Spleen (tissue), 11 donors: Measurements from ENCODE around the gene SAP30BP. TPM values are rescaled to one million over a fixed set of nuclear protein-coding genes. Genes with fewer than 3 reads are reported as not detected.

Experiments
- DNase-seq: peaks from one replicate; pipeline ENCODE4 v3.0.0-alpha.2; 2020
- H3K27ac ChIP-seq, 8 donors: fragments of 200-600 bp; sonication (generic) in 7 of 8; 1 replicate in 4 of 8; 2 replicates in 4 of 8; pipeline versions ENCODE4 v1.5.0 to v1.8.0; 2016 to 2021; ENCODE audit warnings: inconsistent platforms in 4 of 8, mild to moderate bottlenecking in 4 of 8, moderate library complexity in 1 of 8
- H3K27me3 ChIP-seq, 7 donors: fragments of 200-600 bp; sonication (generic) in 6 of 7; replicated peaks in 1 of 7; 1 replicate in 4 of 7; 2 replicates in 3 of 7; pipeline versions ENCODE4 v1.5.0 to v1.8.0; 2016 to 2021; ENCODE audit warnings: inconsistent platforms in 3 of 7, mild to moderate bottlenecking in 1 of 7
- H3K36me3 ChIP-seq, 6 donors: fragments of 200-600 bp; sonication (generic) in 5 of 6; 1 replicate in 4 of 6; 2 replicates in 2 of 6; pipeline versions ENCODE4 v1.5.0 to v1.8.0; 2016 to 2021; ENCODE audit warnings: inconsistent platforms in 2 of 6
- H3K4me1 ChIP-seq, 6 donors: fragments of 200-600 bp; sonication (generic) in 5 of 6; 1 replicate in 3 of 6; 2 replicates in 3 of 6; pipeline versions ENCODE4 v1.5.0 to v1.8.0; 2016 to 2021; ENCODE audit warnings: inconsistent platforms in 3 of 6
- H3K4me3 ChIP-seq, 8 donors: fragments of 200-600 bp; sonication (generic) in 7 of 8; 1 replicate in 4 of 8; 2 replicates in 4 of 8; pipeline versions ENCODE4 v1.5.0 to v1.8.0; 2016 to 2021; ENCODE audit warnings: inconsistent platforms in 4 of 8, mild to moderate bottlenecking in 4 of 8, moderate library complexity in 2 of 8
- H3K9me3 ChIP-seq, 8 donors: fragments of 200-600 bp; sonication (generic) in 7 of 8; 1 replicate in 4 of 8; 2 replicates in 4 of 8; pipeline versions ENCODE4 v1.5.0 to v1.8.0; 2016 to 2021; ENCODE audit warnings: inconsistent platforms in 4 of 8
- CTCF ChIP-seq, 11 experiments: fragments of 200-600 bp in 7 of 11; fragments of 450-650 bp in 4 of 11; sonication (generic) in 4 of 11; IDR thresholded peaks in 8 of 11; conservative IDR thresholded peaks in 3 of 11; 1 replicate in 7 of 11; 2 replicates in 4 of 11; pipeline versions ENCODE4 v1.4.0 to v1.8.0; 2016 to 2021; ENCODE audit warnings: antibody characterized with exemption in 11 of 11, inconsistent platforms in 4 of 11, mild to moderate bottlenecking in 1 of 11
- POLR2A ChIP-seq, 3 donors: fragments of 450-650 bp; IDR thresholded peaks; one replicate each; pipeline ENCODE4 v1.5.1; 2017; ENCODE audit warnings: antibody characterized with exemption in 3 of 3, mild to moderate bottlenecking in 1 of 3
- POLR2AphosphoS5 ChIP-seq, 3 donors: sonication (generic); formaldehyde crosslinking; IDR thresholded peaks; one replicate each; pipeline ENCODE4 v1.5.1; 2017; ENCODE audit warnings: antibody characterized with exemption in 3 of 3
- WGBS, 5 donors: extraction: QIAGEN DNeasy Blood & Tissue Kit in 3 of 5; methylation state at CpG; one replicate each; pipeline versions ENCODE4 v1.1.5 to v1.1.7; 2013 to 2018; 5-methylcytosine and 5-hydroxymethylcytosine counted together
- intact Hi-C: fragments of 100-400 bp; cut with DNase I; formaldehyde crosslinking; loops from one replicate; pipeline ENCODE4 v1.15.0; 2023; ENCODE audit warnings: low total_unique reads
- polyA plus RNA-seq, 3 donors: library from polyadenylated mRNA; stranded (reverse); fragments of 200-250 nt; gene quantifications; one replicate each; pipeline ENCODE4 v1.2.1, GENCODE V29; 2013
- total RNA-seq, 7 donors: library from RNA; depleted of rRNA in 3 of 7; stranded (reverse); fragments of >200 nt in 3 of 7; fragmentation: NEBNext Ultra II Directional in 4 of 7; extraction: Animal tissue kit (Norgen Biotek cat#: 25700) in 4 of 7; gene quantifications; one replicate each; pipeline versions ENCODE4 v1.1.0 to v1.2.1, GENCODE V29; 2016 to 2021
- donor health status: healthy with polysubstance abuse.
- donor health status: DM: no; HTN: no; CAD: no; lungs with moderate emphysema.
- donor health status: DM: no; HTN: no; CAD: no.
- donor health status: Bipolar disorder and iron deficiency.
- donor health status: healthy.
- donor health status: DM: no; HTN: no; CAD: no.
- donor health status: DM: yes; HTN: yes; CAD: no.

The SAP30BP gene
- total and polyA plus RNA-seq, 10 donors: 53.8 to 110 (median 75.4) TPM

- 85 to 94% (median 90%) methylated on average over 24 to 27 of the region's 27 CpGs for WGBS, 5 donors
- no peak for TF ChIP-seq POLR2A (IDR thresholded peaks at IDR 0.05)
- no peak for TF ChIP-seq CTCF (IDR thresholded peaks at IDR 0.05 in 8 of 11, conservative IDR thresholded peaks at IDR 0.05 in 3 of 11)
- TF ChIP-seq POLR2AphosphoS5 (IDR thresholded peaks at IDR 0.05): peak in 2 of 3 donors; percentile 9 to 25
Observed at GRCh38 chr17:75704963-75705875, 38.1 kb downstream of the SAP30BP start.

GRCh38 chr17:75706042-75706728, 39.0 kb downstream of the SAP30BP start:
- no peaks in the 10 kb centered on the region for H3K9me3 ChIP-seq
- no peak overlapping the region for H3K4me3 ChIP-seq
- peak overlapping the region in 7 of 8 donors; percentile 23 to 84 (median 80) for H3K27ac ChIP-seq
- intact Hi-C loops: no loop called here
- no peaks in the 10 kb centered on the region for H3K27me3 ChIP-seq
- peaks cover 5 to 78% (median 73%) of the 10 kb centered on the region in 6 donors for H3K36me3 ChIP-seq
- 89 to 98% (median 93%) methylated on average over 12 to 20 of the region's 20 CpGs for WGBS, 5 donors
- H3K4me1 ChIP-seq: peaks cover 0 to 21% (median 5%) of the 10 kb centered on the region in 6 donors
- DNase-seq: no peak
- TF ChIP-seq CTCF (IDR thresholded peaks at IDR 0.05 in 8 of 11, conservative IDR thresholded peaks at IDR 0.05 in 3 of 11): no peak
- TF ChIP-seq POLR2A (IDR thresholded peaks at IDR 0.05): no peak
- peak in 1 of 3 donors; percentile 35 for TF ChIP-seq POLR2AphosphoS5 (IDR thresholded peaks at IDR 0.05)

More at GRCh38 chr17:75704963-75705875, 38.1 kb downstream of the SAP30BP start:
- Histone ChIP-seq H3K27me3 (no peaks in the 10 kb centered on the region), H3K36me3 (peaks cover 5 to 88% (median 83%) of the 10 kb centered on the region in 6 donors), H3K4me3 (no peak overlapping the region), H3K4me1 (peaks cover 0 to 23% (median 6%) of the 10 kb centered on the region in 6 donors), H3K27ac (no peak overlapping the region), H3K9me3 (no peaks in the 10 kb centered on the region)
- intact Hi-C loops: no loop called here
- DNase-seq: no peak

GRCh38 chr17:75707079-75707571, 40.0 kb downstream of the SAP30BP start:
- Histone ChIP-seq H3K9me3 (no peaks in the 10 kb centered on the region), H3K4me1 (peaks cover 0 to 21% (median 5%) of the 10 kb centered on the region in 6 donors), H3K27me3 (no peaks in the 10 kb centered on the region), H3K36me3 (peaks cover 5 to 69% (median 63%) of the 10 kb centered on the region in 6 donors), H3K4me3 (no peak overlapping the region), H3K27ac (peak overlapping the region; percentile 23 to 84 (median 80))
- TF ChIP-seq CTCF (IDR thresholded peaks at IDR 0.05 in 8 of 11, conservative IDR thresholded peaks at IDR 0.05 in 3 of 11): no peak
- peak; percentile 83 to 84 (median 84) for TF ChIP-seq POLR2AphosphoS5 (IDR thresholded peaks at IDR 0.05)
- 51 to 72% (median 60%) methylated on average over 11 to 12 of the region's 12 CpGs for WGBS, 5 donors
- peak; percentile 87 for DNase-seq
- intact Hi-C loops: no loop called here
